Transverse colon (tissue), 4 donors: ENCODE measurements around the gene PTPRD. TPM values are rescaled to one million over a fixed set of nuclear protein-coding genes. Genes with fewer than 3 reads are reported as not detected.

Experiments
- DNase-seq: peaks from one replicate; pipeline ENCODE4 v3.0.0-alpha.2; 2019
- H3K27ac ChIP-seq, 4 donors: fragments of 200-600 bp; sonication (generic); 2 replicates each; pipeline ENCODE4 v1.5.1; 2016 to 2018; ENCODE audit warnings: inconsistent platforms in 4 of 4
- H3K27me3 ChIP-seq: fragments of 200-600 bp; sonication (generic); 2 replicates; pipeline ENCODE4 v1.5.1; 2017; ENCODE audit warnings: inconsistent platforms
- H3K36me3 ChIP-seq, 4 donors: fragments of 200-600 bp; sonication (generic); 2 replicates each; pipeline ENCODE4 v1.5.1; 2017 to 2019; ENCODE audit warnings: inconsistent platforms in 4 of 4
- H3K4me1 ChIP-seq, 4 donors: fragments of 200-600 bp; sonication (generic); 2 replicates each; pipeline ENCODE4 v1.5.1; 2017 to 2020; ENCODE audit warnings: inconsistent platforms in 4 of 4
- H3K4me3 ChIP-seq, 4 donors: fragments of 200-600 bp; sonication (generic); 1 replicate in 1 of 4; 2 replicates in 3 of 4; pipeline versions ENCODE4 v1.5.1 to v1.6.1; 2017 to 2019; ENCODE audit warnings: inconsistent platforms in 4 of 4
- H3K9me3 ChIP-seq, 2 donors: fragments of 200-600 bp; sonication (generic); 2 replicates each; pipeline ENCODE4 v1.5.1; 2017 to 2019; ENCODE audit warnings: inconsistent platforms in 2 of 2
- CTCF ChIP-seq, 5 experiments: fragments of 200-600 bp in 3 of 5; fragments of 450-650 bp in 2 of 5; sonication (generic) in 3 of 5; IDR thresholded peaks; 1 replicate in 2 of 5; 2 replicates in 3 of 5; pipeline ENCODE4 v1.5.1; 2016 to 2017; ENCODE audit warnings: antibody characterized with exemption in 5 of 5, inconsistent platforms in 3 of 5, mild to moderate bottlenecking in 2 of 5, moderate library complexity in 1 of 5
- EP300 ChIP-seq: sonication (generic); formaldehyde crosslinking; IDR thresholded peaks from one replicate; pipeline ENCODE4 v1.6.1; 2017; ENCODE audit warnings: antibody characterized with exemption, low read depth
- POLR2A ChIP-seq: fragments of 450-650 bp; IDR thresholded peaks from one replicate; pipeline ENCODE4 v1.6.1; 2016; ENCODE audit warnings: antibody characterized with exemption, mild to moderate bottlenecking, moderate library complexity
- POLR2AphosphoS5 ChIP-seq, 3 donors: sonication (generic); formaldehyde crosslinking; IDR thresholded peaks; one replicate each; pipeline ENCODE4 v1.6.1; 2016; ENCODE audit warnings: antibody characterized with exemption in 3 of 3
- WGBS, 2 donors: methylation state at CpG; one replicate each; pipeline ENCODE4 v1.1.5; 2018; ENCODE audit warnings: low coverage in 1 of 2; 5-methylcytosine and 5-hydroxymethylcytosine counted together
- in situ Hi-C, 4 donors: fragments of 200-750 bp; cut with MboI; loops; one replicate each; pipeline versions ENCODE4 v1.15.0 to v1.15.1; 2017; ENCODE audit warnings: low sequenced_read_pairs in 3 of 4, low pct_ligation_motif_present in 1 of 4, low pct_unique_long_range_greater_than_20kb in 1 of 4
- intact Hi-C: fragments of 100-400 bp; cut with DNase I; formaldehyde crosslinking; loops from one replicate; pipeline ENCODE4 v1.15.1; 2023; ENCODE audit warnings: low total_unique reads
- total RNA-seq, 4 donors: library from RNA; depleted of rRNA; stranded (reverse); fragments of >200 nt; gene quantifications; one replicate each; pipeline ENCODE4 v1.1.0, GENCODE V29; 2016

The PTPRD gene
- total RNA-seq, 4 donors from 2014 or later, result 43.0 to 115 (median 79.1) TPM

- TF ChIP-seq POLR2A, result no peak
- TF ChIP-seq POLR2AphosphoS5 (IDR thresholded peaks at IDR 0.05), result no peak
- no peak for TF ChIP-seq EP300
- TF ChIP-seq CTCF (IDR thresholded peaks at IDR 0.05), result no peak
- no peak for DNase-seq
- 33 to 48% methylated on average over 3 of the region's 3 CpGs for WGBS, 2 donors
- in situ Hi-C loops, result no loop called here
- intact Hi-C loops, result no loop called here
- no peaks in the 10 kb centered on the region for H3K27me3 ChIP-seq
- no peak overlapping the region for H3K4me3 ChIP-seq
- peaks cover 0 to 7% (median 0%) of the 10 kb centered on the region in 4 donors for H3K4me1 ChIP-seq
- H3K27ac ChIP-seq, result no peak overlapping the region
- peaks cover 0 to 4% of the 10 kb centered on the region in 2 donors for H3K9me3 ChIP-seq
- no peaks in the 10 kb centered on the region for H3K36me3 ChIP-seq
These were observed 1114.7 kb downstream of the PTPRD start for GRCh38 chr9:9498128-9498527.

- H3K9me3 ChIP-seq, result peaks cover 0 to 4% of the 10 kb centered on the region in 2 donors
- DNase-seq, result no peak
- in situ Hi-C loops, result no loop called here
- no peaks in the 10 kb centered on the region for H3K36me3 ChIP-seq
- intact Hi-C loops, result no loop called here
- H3K4me3 ChIP-seq, result no peak overlapping the region
- H3K4me1 ChIP-seq, result no peaks in the 10 kb centered on the region
- WGBS, 2 donors, result 53 to 94% methylated on average over 3 of the region's 3 CpGs
- H3K27me3 ChIP-seq, result no peaks in the 10 kb centered on the region
- no peak overlapping the region for H3K27ac ChIP-seq
- no peak for TF ChIP-seq CTCF (IDR thresholded peaks at IDR 0.05)
- no peak for TF ChIP-seq EP300
- no peak for TF ChIP-seq POLR2A
- TF ChIP-seq POLR2AphosphoS5 (IDR thresholded peaks at IDR 0.05), result no peak
These were observed 1118.5 kb downstream of the PTPRD start for GRCh38 chr9:9494336-9494735.

GRCh38 chr9:9492506-9492905 is 1120.3 kb downstream of the PTPRD start:
- Histone ChIP-seq H3K4me1 (no peaks in the 10 kb centered on the region), H3K4me3 (no peak overlapping the region), H3K27me3 (no peaks in the 10 kb centered on the region), H3K27ac (no peak overlapping the region), H3K36me3 (no peaks in the 10 kb centered on the region), H3K9me3 (peaks cover 0 to 4% of the 10 kb centered on the region in 2 donors)
- intact Hi-C loops, result no loop called here
- 36 to 53% methylated on average over 3 of the region's 3 CpGs for WGBS, 2 donors
- DNase-seq, result no peak
- TF ChIP-seq EP300 (no peak), POLR2AphosphoS5 (IDR thresholded peaks at IDR 0.05) (no peak), CTCF (IDR thresholded peaks at IDR 0.05) (no peak)
- in situ Hi-C loops, result no loop called here

- intact Hi-C loops, result no loop called here
- H3K4me3 ChIP-seq, result no peak overlapping the region
- H3K36me3 ChIP-seq, result no peaks in the 10 kb centered on the region
- 68 to 76% methylated on average over 3 of the region's 3 CpGs for WGBS, 2 donors
- H3K27ac ChIP-seq, result no peak overlapping the region
- H3K9me3 ChIP-seq, result no peaks in the 10 kb centered on the region
- TF ChIP-seq POLR2AphosphoS5 (IDR thresholded peaks at IDR 0.05) (no peak), POLR2A (no peak), CTCF (IDR thresholded peaks at IDR 0.05) (no peak), EP300 (no peak)
- no peaks in the 10 kb centered on the region for H3K27me3 ChIP-seq
- no peak for DNase-seq
- in situ Hi-C loops, result no loop called here
- no peaks in the 10 kb centered on the region for H3K4me1 ChIP-seq
These were observed 1123.6 kb downstream of the PTPRD start for GRCh38 chr9:9489183-9489582.
